Common myeloid progenitor, CD34-positive (primary cell): ENCODE measurements around the gene RNF217.

Experiments
- CTCF ChIA-PET: fragments of 350-600 bp; sonication (Branson Sonifier 250); formaldehyde crosslinking; loops from one replicate; lab custom pipeline; 2021; ENCODE audit warnings: antibody characterized with exemption; lab: Charles Lee
- POLR2A ChIA-PET: fragments of 350-600 bp; sonication (Branson Sonifier 250); formaldehyde crosslinking; loops from one replicate; lab custom pipeline; 2021; ENCODE audit warnings: antibody characterized with exemption; lab: Charles Lee
- DNase-seq, 3 donors: peaks; one replicate each; pipeline versions ENCODE4 v3.0.0 to v3.0.0-alpha.2; 2013
- H3K27ac ChIP-seq, 2 experiments: 1 replicate in 1 of 2; 2 replicates in 1 of 2; pipeline ENCODE4 v1.7.0; 2013; ENCODE audit warnings: inconsistent platforms in 2 of 2, low read length in 2 of 2, mild to moderate bottlenecking in 2 of 2, low read depth in 1 of 2, moderate library complexity in 1 of 2; ENCODE audit not compliant: severe bottlenecking in 2 of 2, insufficient read depth in 1 of 2, poor library complexity in 1 of 2
- H3K27me3 ChIP-seq, 5 experiments: replicated peaks in 2 of 5; 1 replicate in 3 of 5; 2 replicates in 2 of 5; pipeline versions ENCODE4 v1.6.1 to v1.7.0; 2013; ENCODE audit warnings: low read length in 4 of 5, mild to moderate bottlenecking in 2 of 5, moderate library complexity in 2 of 5, inconsistent platforms in 1 of 5; ENCODE audit not compliant: insufficient read depth in 5 of 5, control insufficient read depth in 4 of 5
- H3K36me3 ChIP-seq, 4 experiments: 1 replicate in 2 of 4; 2 replicates in 2 of 4; pipeline versions ENCODE4 v1.6.1 to v1.7.0; 2013; ENCODE audit warnings: low read length in 3 of 4, control low read depth in 1 of 4, mild to moderate bottlenecking in 1 of 4; ENCODE audit not compliant: control insufficient read depth in 4 of 4, insufficient read depth in 4 of 4
- H3K4me1 ChIP-seq, 4 experiments: 1 replicate in 3 of 4; 2 replicates in 1 of 4; pipeline versions ENCODE4 v1.6.1 to v1.7.1; 2013; ENCODE audit warnings: low read length in 3 of 4, mild to moderate bottlenecking in 3 of 4, control low read depth in 1 of 4, inconsistent platforms in 1 of 4, moderate library complexity in 1 of 4; ENCODE audit not compliant: control insufficient read depth in 4 of 4, insufficient read depth in 4 of 4; ENCODE audit errors: control extremely low read depth in 1 of 4
- H3K4me3 ChIP-seq, 7 experiments: 1 replicate in 4 of 7; 2 replicates in 3 of 7; pipeline versions ENCODE4 v1.5.1 to v1.7.0; 2013; ENCODE audit warnings: mild to moderate bottlenecking in 7 of 7, low read length in 6 of 7, moderate library complexity in 6 of 7, inconsistent platforms in 2 of 7, low read depth in 2 of 7, control low read depth in 1 of 7; ENCODE audit not compliant: insufficient read depth in 4 of 7, control insufficient read depth in 1 of 7; ENCODE audit errors: extremely low read depth in 1 of 7
- H3K9me3 ChIP-seq, 5 experiments: 1 replicate in 4 of 5; 2 replicates in 1 of 5; pipeline versions ENCODE4 v1.6.1 to v1.7.1; 2013; ENCODE audit warnings: low read length in 4 of 5, mild to moderate bottlenecking in 2 of 5, inconsistent platforms in 1 of 5, low read depth in 1 of 5, moderate library complexity in 1 of 5; ENCODE audit not compliant: control insufficient read depth in 4 of 5, insufficient read depth in 2 of 5; ENCODE audit errors: control extremely low read depth in 1 of 5
- WGBS: methylation state at CpG from one replicate; pipeline ENCODE4 v1.1.5; 2013; ENCODE audit not compliant: insufficient coverage; 5-methylcytosine and 5-hydroxymethylcytosine counted together

Gene RNF217

GRCh38 chr6:125013938-125014660 is 51.9 kb downstream of the RNF217 start:
- WGBS = no CpG with 5 or more reads among the region's 2 CpGs
- ChIA-PET CTCF (interaction anchor here (0.5 to 1.0 kb wide), 2 partner anchors 13 to 1935 kb away, joined by 3 read pairs; no protein-coding TSS in a partner anchor), POLR2A (no interaction called here)
- H3K27ac ChIP-seq = no peak overlapping the region
- H3K4me1 ChIP-seq = peaks cover 0 to 9% (median 0%) of the 10 kb centered on the region in 4 experiments
- H3K27me3 ChIP-seq = no peaks in the 10 kb centered on the region
- no peak overlapping the region for H3K4me3 ChIP-seq
- peaks cover 0 to 3% (median 1%) of the 10 kb centered on the region in 4 experiments for H3K36me3 ChIP-seq
- DNase-seq = no peak
- H3K9me3 ChIP-seq = no peaks in the 10 kb centered on the region

- CTCF ChIA-PET = interaction anchor here (1.0 kb wide), 1 partner anchor 14 kb away, joined by 3 read pairs; no protein-coding TSS in a partner anchor
- H3K27ac ChIP-seq = no peak overlapping the region
- POLR2A ChIA-PET = no interaction called here
- no peaks in the 10 kb centered on the region for H3K27me3 ChIP-seq
- H3K36me3 ChIP-seq = peaks cover 0 to 3% (median 1%) of the 10 kb centered on the region in 4 experiments
- DNase-seq = no peak
- no peak overlapping the region for H3K4me3 ChIP-seq
- H3K9me3 ChIP-seq = no peaks in the 10 kb centered on the region
- peaks cover 0 to 9% (median 0%) of the 10 kb centered on the region in 4 experiments for H3K4me1 ChIP-seq
These were observed 52.4 kb downstream of the RNF217 start for GRCh38 chr6:125014661-125014957.

GRCh38 chr6:125015152-125015551 is 52.9 kb downstream of the RNF217 start:
- Histone ChIP-seq H3K27me3 (no peaks in the 10 kb centered on the region), H3K27ac (no peak overlapping the region), H3K4me1 (peaks cover 0 to 9% (median 0%) of the 10 kb centered on the region in 4 experiments), H3K9me3 (no peaks in the 10 kb centered on the region), H3K4me3 (no peak overlapping the region), H3K36me3 (peaks cover 0 to 3% (median 1%) of the 10 kb centered on the region in 4 experiments)
- ChIA-PET CTCF (interaction anchor here (1.0 kb wide), 1 partner anchor 14 kb away, joined by 3 read pairs; no protein-coding TSS in a partner anchor), POLR2A (no interaction called here)
- no peak for DNase-seq
- WGBS = no CpG with 5 or more reads among the region's 4 CpGs

- Histone ChIP-seq H3K9me3 (no peaks in the 10 kb centered on the region), H3K27me3 (no peaks in the 10 kb centered on the region), H3K27ac (no peak overlapping the region), H3K36me3 (no peaks in the 10 kb centered on the region), H3K4me3 (no peak overlapping the region), H3K4me1 (peaks cover 0 to 9% (median 0%) of the 10 kb centered on the region in 4 experiments)
- no peak for DNase-seq
- ChIA-PET POLR2A (interaction anchor here (0.9 kb wide), 1 partner anchor 102 kb away, joined by 3 read pairs; no protein-coding TSS in a partner anchor), CTCF (no interaction called here)
These were observed 55.9 kb downstream of the RNF217 start for GRCh38 chr6:125018136-125018535.

- no peaks in the 10 kb centered on the region for H3K27me3 ChIP-seq
- no peak for DNase-seq
- ChIA-PET CTCF (no interaction called here), POLR2A (no interaction called here)
- no CpG with 5 or more reads among the region's 2 CpGs for WGBS
- H3K36me3 ChIP-seq = no peaks in the 10 kb centered on the region
- H3K9me3 ChIP-seq = no peaks in the 10 kb centered on the region
- H3K4me3 ChIP-seq = no peak overlapping the region
- H3K4me1 ChIP-seq = peaks cover 0 to 5% (median 0%) of the 10 kb centered on the region in 4 experiments
- no peak overlapping the region for H3K27ac ChIP-seq
These were observed 57.0 kb downstream of the RNF217 start for GRCh38 chr6:125019281-125019680.

- no peak overlapping the region for H3K4me3 ChIP-seq
- H3K36me3 ChIP-seq = no peaks in the 10 kb centered on the region
- no peaks in the 10 kb centered on the region for H3K4me1 ChIP-seq
- H3K27me3 ChIP-seq = no peaks in the 10 kb centered on the region
- no peaks in the 10 kb centered on the region for H3K9me3 ChIP-seq
- no peak for DNase-seq
- POLR2A ChIA-PET = no interaction called here
- CTCF ChIA-PET = no interaction called here
- H3K27ac ChIP-seq = no peak overlapping the region
- 100% methylated on average over 4 of the region's 6 CpGs for WGBS
These were observed 57.7 kb downstream of the RNF217 start for GRCh38 chr6:125019918-125020317.

GRCh38 chr6:125020385-125020784 is 58.1 kb downstream of the RNF217 start:
- POLR2A ChIA-PET = no interaction called here

More at GRCh38 chr6:125020385-125020784, 58.1 kb downstream of the RNF217 start:
- Histone ChIP-seq H3K4me1 (no peaks in the 10 kb centered on the region), H3K4me3 (no peak overlapping the region), H3K27ac (no peak overlapping the region), H3K9me3 (no peaks in the 10 kb centered on the region), H3K27me3 (no peaks in the 10 kb centered on the region), H3K36me3 (no peaks in the 10 kb centered on the region)
- WGBS = 100% methylated on average over 1 of the region's 4 CpGs
- CTCF ChIA-PET = no interaction called here
- no peak for DNase-seq
